Activated gamma-delta T cell (primary cell): ENCODE results near the gene SULF2.
"Not testable (repeated sequence)": the region's sequence is repeated elsewhere in the genome, so short reads cannot be mapped to it uniquely, and the experiment has no call there.

Experiments
- DNase-seq: peaks from one replicate; lab custom pipeline; 2025; lab: John Stamatoyannopoulos, UW
- total RNA-seq, 2 donors: gene quantifications; one replicate each; lab custom pipeline; 2026; lab: John Stamatoyannopoulos, UW

The SULF2 gene
- 0.36 to 3.4 reads per million in 2 donors for total RNA-seq

DNA sequence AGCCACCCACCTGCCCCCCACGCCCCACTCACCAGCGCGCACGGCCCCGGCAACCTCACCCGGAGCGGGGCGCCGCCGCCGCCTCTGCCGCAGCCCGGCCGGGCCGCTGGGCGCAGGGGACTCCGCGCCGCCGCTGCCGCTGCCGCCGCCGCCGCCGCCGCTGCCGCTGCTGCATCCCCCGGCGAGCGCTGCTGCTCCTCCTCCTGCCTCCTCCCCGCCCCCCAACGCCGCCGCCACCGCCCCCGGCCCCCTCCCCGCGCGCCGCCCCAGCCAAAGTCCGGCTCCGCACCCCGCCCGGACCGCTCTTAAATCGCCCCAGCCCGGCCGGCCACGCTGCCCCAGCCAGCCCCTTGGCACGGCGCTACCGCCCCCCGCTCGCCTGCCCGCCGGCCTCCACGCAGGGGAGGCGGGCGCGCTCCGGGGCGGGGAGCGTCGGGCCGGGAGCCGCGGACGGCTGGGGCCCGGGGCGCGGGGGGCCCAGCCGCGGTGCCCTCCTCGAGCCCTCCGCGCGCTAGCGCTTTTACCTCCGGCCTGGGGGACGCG lies at the start of gene SULF2:
SULF2 (minus strand) TSS at position 171 of the 543 bp plus-strand sequence. CDS start 28,118 bp downstream, outside the sequence.
- no peak for DNase-seq

DNA sequence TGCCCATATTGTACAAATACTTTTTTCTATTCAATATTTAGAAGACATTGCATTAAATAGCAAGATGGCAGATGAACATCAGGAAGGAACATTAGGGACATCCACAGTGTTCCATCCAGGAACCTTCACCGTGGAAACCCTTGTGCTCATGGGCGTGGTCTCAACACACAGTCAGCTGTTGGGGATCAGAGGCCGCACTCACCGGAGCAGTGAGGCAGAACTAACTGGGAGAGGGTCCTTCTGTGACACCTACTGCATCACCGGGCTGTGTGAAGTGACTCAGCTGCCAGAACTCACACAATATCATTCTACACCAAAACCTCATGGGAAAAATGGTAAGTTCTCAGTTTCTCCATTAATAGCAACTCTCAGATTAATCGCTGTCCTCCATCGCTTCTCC lies 46.4 kb upstream of the SULF2 start:
- not testable (repeated sequence) for DNase-seq

DNA sequence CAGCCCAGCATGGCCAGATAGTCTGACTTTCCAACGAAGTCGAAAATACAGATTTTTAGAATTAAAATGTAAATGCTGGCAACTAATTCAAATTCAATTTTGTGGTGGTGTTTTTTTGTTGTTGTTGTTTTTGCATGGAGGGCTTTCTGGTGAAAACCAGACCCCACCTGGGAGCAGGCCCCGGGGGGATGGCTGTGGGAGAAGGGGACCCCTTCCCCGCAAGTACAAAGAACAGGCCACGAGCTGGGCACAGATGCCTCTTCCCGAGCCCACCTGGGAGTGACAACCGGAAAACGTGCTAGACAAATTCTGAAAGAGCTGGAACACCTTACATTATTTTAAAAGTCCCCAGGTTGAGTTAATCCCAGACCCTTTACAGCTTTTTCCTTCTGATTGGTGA lies 41.4 kb upstream of the SULF2 start:
- DNase-seq, result not testable (repeated sequence)

DNA sequence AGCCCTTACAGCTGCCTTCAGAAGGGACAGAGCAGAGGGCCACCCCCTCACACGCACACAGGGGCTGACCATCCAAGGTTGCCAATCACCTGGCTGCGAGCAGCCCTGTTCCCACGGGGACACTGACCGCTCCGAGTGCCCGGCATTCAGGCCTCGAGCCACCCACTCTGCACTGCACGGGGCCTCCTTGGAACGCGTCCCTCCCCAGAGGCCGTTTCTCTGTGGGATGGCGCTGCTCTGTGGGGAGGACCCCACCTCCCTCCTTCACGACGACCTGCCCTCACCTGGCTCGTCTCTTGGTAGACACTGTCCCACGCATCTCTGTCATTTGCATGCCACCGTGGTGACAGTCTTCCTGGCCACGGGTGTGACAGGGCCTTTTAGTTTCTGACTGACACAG lies 40.7 kb upstream of the SULF2 start:
- not testable (repeated sequence) for DNase-seq

DNA sequence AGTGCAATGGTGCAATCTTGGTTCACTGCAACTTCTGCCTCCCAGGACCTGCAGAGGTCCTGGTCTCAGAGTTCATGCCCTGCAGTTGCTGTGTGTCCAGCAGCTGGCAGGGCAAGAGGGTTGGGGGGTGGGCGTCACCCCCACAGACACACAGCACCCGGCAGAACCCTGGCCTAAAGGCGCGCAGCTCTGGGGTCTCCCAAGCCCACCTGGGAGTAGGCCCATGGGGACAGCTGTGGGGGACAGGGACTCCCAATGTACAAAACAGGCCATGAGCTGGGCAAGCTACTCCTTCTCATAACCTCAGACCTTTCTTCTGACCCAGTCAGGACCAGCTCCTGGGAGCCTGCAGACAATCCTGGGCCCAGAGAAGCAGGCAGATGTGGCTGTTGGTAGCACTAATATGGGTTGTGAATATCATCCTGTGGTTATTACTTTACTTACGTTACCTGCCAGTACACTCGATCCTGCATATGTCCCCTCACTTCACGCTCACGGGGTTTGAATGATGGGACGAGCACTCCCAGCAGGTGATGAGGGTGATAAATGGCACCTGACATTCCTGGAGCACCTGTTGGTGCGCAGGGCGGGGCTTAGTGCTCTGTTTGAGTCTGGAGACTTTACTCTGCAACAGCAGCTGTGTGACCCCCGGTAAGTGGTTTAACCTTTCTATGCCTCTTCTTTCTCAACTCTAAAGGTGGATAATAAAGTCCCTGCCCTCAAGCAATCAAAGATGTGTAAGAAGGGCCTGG lies 39.9 kb upstream of the SULF2 start:
- DNase-seq, result no peak

DNA sequence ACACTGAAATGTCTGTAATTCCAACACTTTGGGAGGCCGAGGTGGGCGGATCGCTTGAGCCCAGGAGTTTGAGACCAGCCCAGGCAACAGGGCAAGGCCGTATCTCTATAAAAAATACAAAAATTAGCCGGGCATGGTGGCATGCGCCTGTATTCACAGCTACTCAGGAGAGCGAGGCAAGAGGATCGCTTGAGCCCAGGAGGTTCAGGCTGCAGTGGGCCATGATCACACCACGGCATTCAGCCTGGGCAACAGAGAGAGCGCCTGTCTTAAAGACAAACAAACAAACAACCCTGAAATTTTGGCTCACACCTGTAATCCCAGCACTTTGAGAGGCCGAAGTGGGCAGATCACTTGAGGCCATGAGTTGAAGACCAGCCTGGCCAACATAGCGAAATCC lies 38.7 kb upstream of the SULF2 start:
- DNase-seq, result not testable (repeated sequence)

DNA sequence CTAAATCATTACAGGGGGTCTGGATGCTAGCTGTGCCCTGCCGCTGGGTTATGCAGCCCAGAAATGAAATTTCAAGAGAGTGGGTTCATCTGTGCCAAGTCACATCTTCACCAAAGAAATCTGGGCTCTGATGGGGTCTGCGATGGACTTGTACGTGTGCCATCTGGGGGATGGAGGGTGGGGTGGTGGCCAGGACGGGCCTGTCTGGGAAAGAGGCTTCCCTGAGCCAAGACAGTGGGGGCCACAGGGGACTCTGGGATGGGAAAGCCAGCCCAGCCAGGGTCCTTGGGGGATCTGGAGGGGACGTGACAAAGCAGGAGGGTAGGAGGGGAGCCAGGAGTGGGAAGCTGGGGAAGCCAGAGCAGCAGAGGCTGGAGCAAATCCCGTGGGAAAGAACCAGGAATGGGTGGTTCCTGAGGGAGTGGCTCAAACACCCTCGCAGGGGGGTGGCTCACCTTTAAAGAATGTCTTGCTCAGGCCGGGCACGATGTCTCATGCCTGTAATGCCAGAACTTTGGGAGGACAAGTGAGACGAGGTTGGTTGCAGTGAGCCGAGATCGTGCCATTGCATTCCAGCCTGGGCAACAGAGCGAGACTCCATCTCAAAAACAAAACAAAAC lies 36.3 kb upstream of the SULF2 start:
- no peak for DNase-seq

DNA sequence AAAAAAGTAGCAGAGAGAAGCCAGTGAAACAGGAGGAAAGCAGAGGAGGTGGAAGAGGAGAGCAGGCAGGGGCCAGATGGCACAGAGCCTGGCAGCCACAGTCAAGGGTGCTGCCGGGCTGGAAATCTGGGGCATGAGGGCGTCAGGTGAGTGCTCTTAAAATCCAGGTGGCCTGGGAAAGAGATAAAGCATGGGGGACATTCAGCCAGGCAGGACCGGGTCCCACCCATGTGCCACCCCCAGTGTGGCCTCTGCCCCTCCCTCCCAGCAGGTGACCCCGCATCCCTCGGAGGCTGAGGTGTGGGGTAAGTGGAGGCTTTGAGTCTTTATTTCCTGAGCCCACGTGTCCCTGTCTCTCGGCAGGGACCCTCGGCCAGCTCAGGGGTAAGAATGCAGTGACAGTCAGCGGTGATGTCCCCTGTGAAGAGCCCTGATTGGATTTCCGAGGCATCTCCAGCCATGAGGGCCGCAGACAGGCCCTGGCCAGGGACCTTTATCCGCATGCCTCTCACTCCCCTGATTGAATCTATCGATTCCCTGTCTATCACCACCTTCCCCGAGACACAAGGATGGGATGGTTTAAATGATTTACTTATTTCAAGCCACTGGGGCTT lies 33.8 kb upstream of the SULF2 start:
- DNase-seq, result no peak

DNA sequence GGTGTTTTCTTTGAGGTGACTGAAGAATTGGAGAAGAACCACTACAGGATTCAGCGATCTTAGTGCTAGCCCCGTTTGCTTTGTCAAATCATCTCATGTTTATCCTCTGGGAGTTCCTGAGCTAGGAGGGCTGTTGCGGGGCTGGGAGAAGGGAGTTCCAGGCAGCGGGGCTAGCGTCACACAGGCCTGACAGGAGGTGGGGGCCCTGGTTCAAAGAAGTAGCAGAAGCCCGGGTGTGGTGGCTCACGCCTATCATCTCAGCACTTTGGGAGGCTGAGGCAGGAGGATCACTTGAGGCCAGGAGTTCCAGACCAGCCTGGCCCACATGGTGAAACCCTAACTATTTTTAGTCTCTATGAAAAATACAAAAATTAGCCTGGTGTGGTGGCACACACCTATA lies 33.2 kb upstream of the SULF2 start:
- DNase-seq, result no peak

DNA sequence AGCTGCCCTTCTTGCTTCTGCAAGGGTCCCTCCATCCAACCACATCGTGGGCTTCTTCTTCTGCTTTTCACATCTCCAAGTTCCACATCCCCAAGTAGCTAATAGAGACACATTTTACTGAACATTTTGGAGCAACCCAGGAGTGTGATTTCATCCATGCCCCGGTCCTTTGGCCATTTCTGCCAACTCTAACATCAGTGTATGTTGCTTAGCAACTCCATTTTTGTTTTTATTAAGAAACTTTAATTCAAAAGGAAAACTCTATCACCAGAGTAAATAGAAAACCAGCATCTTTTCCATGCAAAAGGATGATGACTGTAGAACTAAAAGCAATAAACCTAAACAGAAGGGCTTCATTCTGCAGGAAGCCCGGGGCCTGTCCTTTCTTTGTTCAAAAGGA lies 32.7 kb upstream of the SULF2 start:
- no peak for DNase-seq

DNA sequence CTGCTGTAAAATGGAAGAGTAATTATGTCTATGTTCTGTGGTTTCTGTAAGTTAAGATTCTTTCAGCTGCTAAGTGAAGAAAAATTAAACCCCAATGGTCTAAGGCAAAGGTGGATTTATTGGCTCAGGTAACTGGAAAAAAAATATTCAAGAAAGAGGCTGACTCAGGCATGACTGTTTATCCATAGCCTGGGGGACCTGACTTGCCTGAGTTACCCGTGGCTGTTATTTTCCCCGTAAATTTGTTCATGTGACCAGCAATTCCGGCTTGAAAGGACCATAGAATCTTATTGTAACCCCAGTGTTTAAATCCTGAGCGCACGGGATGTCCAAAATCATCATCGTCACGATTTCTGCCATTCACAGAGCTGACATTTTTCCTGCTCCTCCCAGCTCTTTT lies 32.3 kb upstream of the SULF2 start:
- DNase-seq, result no peak

DNA sequence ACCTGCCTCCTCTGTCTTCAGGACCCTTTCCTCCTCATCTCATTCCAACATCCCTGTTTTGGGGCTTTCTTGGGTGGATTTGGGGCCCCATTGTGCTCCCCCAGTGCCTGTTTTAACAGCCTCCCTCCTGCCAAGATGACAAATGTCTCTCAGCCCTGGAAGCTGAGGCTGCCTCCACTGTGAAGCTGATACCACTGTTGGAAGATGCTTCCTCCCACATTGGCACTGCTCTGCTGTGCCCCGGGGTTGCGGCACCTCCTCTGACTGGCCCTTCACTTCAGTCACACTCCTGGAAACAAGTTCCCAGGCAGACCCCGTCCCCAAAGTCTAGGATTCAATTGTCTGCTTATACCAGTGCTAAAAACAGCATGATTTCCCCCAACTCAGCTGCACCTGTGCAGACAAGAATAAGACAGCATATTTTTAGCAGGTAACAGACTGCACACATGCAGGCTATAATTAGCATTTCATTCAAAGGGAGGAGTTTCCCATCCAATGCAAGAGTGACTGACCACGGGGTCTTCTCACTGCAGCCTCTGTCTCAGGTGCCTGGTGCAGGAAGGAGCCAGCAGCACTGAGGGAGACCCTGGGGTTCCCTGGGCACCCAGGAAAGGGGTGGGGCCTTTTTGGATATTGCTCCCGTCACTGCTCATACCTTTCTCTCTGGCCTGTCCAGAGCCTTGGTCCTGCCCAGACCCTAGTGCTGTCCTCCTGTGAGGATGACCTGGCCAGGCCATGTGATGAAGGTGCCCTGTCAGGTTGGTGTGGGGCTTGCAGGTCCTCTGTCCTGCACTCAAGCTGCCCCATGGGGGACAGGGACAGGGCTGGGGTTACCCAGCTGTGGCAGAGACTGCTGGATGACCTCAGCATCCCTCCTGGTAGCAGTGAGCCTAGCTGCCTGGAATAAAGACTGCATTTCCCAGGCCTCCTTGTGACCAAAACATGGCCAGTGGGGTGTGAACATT lies 31.5 kb upstream of the SULF2 start:
- DNase-seq, result no peak

DNA sequence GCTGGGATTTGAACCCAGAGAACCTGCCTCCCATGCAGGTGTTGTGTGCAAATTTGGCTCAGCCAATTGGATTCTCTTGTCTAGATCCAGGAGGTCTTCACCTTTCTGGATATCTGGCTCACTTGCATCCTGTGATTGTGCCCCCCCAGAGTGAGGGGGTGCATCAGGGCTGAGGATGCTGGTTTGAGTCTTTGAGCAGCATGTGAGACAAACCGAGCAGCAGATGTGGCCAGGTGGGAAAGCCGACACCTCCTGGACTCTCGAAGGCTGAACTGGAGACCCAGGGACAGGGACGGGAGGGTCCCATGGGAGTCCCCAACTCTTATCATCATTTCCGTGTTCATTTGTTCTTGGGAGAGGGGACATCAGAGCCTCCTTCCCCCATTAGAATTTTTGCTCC lies 30.6 kb upstream of the SULF2 start:
- no peak for DNase-seq

DNA sequence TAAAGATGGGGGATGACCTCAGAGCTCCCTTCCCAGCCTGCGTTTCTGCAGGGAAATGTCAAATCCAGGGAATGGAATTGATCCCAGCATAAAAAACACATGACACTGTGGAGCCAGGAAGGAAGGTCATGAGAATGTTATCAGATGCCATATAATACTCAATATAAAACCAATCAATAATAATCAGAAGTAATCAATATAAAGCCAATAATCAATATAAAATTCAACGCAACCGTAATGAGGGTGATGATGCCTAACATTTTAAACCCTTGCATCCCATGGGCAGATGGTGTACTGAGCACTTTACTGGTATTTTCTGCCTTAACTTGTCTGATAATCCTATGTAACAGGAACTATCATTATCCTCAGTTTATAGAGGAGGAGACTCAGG lies 30.1 kb upstream of the SULF2 start:
- DNase-seq, result no peak

DNA sequence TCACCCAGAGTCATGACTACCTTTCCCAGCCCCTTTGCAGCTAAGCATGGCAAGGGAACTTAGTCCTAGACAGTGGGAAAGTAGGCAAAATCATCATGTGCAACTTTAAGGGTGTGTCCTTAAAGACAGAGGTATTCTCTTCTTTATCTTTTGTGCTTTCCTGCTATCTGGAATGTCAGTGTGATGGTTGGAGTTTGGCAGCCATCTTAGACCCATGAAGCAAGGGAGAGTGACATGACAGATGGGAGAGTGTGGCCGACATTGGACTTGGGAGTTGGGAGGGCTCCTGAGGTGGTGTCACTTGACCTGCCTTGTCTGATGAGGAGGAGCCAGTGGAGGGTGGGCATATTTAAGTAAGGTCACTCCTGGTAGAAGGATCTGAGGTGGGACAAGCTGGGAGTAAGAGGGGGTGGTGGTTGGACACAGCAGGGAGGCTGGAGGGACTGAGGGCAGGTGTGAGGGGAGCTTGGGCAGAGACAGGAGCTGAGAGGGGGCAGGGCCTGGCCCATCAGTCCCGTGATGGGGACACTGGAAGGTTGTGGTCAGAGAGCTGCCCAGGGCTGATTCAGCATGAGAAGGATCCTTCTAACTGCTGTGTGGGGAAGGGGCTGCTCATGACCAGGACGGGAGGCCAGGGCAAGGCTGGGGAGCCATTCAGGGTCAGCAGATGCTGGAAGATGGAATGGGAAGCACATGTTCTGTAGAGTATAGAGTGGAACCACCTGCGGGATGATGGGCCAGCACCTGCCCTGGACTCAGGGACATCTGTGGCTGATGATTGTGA lies 29.5 kb upstream of the SULF2 start:
- DNase-seq, result no peak

DNA sequence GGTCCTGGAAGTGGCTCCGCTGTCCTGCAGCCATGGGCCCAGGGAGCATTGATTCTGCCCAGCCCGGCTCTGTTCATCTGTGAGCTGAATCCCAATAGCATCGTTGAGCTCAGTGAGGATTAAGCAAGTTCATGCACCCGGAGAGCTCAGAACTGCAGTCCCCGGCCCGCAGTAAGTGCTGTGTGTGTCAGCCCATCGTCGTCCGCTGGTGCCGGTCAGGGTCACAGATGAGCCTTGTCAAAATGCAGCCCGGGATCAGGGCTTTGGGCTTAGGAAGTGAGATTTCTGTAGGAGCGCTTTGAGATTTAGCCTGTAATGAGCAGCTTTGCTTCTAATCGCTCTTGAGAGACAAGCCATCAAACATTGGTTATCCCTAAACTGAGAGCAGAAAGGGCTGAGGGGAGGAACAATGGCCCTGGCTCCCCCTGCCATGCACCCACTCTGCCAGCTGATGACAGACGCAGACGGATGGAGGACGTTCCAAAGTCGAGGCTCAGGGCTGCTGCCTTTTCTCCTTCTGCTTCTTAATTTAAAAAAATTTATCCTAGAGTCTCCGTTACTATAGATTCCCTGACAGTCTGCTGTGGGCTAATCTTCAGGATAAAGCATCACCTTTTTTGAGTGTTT lies 25.6 kb upstream of the SULF2 start:
- DNase-seq, result no peak

DNA sequence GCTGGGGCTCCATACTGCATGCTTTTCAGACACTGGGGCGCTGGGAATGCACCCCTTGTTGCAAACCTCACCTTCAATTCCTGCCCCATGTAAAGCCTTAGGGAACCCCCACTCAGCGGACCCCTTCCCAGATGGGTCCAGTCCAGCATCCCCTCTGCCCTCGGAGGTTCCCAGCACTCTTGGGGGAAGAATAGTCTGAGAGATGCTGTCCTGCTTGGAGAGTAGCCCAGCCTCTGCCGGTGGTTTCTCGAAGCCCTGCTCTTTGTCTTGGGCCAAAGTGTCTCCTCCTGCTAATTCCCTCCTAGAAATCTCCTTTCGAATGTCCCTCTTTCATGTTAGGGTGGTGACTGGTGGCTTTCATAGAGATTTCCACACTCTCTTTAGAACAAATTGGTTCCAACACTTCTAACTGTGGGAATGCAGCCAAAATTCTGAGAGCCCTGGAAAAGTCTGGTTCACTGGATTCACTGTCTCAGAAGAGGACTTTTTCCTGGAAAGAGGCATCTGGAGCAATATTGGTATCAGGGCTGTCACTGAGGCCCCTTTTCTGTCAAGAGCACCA lies 24.9 kb upstream of the SULF2 start:
- DNase-seq, result no peak

DNA sequence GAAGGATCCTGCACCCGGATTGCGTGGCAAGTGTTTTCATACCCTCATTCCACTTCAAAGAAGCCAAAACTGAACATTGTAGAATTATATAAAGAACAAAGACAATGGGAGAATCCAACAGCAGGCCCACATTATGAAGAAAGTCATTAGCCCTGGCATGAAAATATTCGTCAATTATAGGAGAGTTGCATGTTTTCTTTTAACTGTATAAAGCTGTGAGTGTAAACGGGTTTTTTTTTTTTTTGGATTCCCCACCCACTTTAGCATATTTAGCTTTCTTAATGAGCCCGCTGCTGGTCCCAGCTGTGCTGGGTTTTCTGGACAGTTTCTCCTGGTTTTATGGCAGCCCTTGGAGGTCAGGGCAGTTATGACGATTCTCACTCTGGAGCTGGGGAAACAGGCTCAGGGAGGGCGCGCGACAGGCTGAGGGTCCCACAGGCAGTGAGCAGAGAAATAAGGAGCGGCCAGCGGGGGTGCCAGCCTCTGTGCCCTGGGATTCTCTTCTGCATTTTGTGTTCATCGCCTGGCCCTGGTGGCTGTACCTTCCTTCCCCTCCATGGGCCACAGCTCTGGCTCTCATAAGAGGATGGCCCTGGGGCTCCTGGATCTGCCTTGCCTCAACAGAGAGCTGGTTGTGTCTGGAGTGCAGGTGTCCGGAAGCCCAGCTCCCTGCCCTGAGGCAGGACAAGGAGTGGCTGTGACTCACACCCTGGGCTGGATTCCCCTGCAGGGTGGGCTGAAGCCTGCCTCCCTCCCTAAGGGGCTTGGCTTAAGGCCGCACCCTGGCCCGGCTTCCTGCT lies 24.1 kb upstream of the SULF2 start:
- DNase-seq, result no peak

DNA sequence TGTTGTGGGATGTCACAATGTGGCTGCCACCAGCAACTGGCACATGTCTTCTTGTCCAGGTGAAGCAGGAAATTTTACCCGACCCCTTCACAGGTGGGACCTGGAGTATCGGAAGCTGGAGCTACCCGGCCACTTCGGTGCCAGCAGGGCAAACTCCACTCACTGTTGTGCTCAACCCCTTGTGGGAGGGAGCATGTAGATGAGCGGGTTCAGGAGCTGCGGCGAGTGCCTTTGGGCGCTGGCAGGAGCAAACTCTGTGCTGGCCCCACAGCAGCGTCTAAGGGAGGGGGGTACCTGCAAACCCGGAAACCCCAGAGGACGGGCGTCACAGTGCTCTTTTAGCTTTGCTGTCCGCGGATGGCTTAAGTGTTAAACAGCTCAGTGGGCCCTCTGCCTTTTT lies 20.7 kb upstream of the SULF2 start:
- DNase-seq, result no peak
